NCI-H69 (cell line): ENCODE data around the gene GPR153.

Source experiments
- DNase-seq: peaks from one replicate; lab custom pipeline; 2025; lab: John Stamatoyannopoulos, UW

Gene GPR153

DNA sequence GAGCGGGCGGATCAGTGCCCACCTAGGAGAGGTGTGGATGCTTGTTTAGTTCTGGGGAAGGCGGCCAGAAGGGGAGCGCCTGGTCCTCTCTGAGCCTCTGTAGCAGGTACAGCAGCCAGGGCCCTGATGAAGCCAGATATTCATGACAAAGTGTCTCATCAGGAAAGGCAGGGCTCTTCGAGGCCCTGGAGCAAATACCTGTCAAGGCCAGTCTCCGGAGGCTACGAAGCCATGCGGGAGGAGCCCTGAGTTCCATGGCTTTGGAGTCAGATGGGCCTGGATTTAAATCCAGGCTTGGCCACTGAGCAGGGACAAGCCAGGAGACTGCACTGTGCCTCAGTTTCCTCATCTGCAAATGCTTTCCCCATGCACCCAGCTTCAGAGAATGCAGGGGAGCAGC is 25.4 kb upstream of the GPR153 start:
- DNase-seq: no peak

DNA sequence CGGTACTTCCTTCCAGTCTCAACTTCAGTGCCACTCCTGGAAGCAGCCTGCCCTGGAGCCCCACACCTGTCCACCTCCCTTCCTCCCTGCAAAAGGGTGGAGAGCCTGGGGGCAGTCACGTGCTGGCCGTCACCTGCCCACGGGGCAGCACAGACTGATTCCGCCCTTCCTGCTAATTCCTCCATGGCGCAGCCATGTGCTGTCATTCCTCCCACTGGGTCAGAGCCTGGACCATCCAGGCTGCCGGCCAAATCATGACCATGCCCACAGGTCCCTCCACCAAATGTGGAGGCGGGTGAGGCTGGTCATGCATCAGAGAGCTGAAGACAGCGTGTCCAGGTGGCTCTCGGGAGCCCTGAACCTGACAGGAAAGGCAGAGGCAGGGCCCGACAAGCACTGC is 24.4 kb upstream of the GPR153 start:
- DNase-seq: no peak

DNA sequence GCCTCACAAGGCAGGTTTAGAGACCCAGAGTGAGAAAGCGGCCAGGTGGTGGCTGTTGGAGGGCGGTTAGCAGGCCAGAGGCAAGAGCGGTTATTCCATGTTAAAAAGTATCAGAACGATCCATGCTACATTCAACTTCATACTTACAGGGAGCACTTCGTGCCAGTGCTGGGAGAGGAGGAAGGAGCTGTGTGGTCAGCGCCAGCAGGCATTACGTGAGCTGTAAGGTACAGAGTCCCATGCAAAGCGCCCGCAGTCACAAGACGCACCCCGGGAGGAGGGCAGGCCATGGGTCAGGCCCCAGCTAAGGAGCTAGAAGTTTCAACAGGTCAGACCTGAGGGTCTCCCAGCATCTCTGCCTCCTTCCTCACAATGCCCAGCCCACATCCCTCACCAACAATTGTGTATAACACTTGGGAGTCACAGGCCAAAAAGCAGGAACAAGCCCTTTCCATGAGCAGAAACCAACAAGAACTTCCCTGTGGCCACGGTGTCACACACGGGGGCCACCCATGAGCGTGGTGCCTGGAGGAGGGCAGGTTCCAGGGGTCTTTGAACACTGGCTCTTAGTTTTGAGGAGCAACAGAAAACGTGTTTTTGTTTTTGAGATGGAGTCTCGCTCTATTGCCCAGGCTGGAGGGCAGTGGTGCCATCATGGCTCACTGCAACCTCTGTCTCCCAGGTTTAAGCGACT is 21.8 kb upstream of the GPR153 start:
- DNase-seq: no peak

DNA sequence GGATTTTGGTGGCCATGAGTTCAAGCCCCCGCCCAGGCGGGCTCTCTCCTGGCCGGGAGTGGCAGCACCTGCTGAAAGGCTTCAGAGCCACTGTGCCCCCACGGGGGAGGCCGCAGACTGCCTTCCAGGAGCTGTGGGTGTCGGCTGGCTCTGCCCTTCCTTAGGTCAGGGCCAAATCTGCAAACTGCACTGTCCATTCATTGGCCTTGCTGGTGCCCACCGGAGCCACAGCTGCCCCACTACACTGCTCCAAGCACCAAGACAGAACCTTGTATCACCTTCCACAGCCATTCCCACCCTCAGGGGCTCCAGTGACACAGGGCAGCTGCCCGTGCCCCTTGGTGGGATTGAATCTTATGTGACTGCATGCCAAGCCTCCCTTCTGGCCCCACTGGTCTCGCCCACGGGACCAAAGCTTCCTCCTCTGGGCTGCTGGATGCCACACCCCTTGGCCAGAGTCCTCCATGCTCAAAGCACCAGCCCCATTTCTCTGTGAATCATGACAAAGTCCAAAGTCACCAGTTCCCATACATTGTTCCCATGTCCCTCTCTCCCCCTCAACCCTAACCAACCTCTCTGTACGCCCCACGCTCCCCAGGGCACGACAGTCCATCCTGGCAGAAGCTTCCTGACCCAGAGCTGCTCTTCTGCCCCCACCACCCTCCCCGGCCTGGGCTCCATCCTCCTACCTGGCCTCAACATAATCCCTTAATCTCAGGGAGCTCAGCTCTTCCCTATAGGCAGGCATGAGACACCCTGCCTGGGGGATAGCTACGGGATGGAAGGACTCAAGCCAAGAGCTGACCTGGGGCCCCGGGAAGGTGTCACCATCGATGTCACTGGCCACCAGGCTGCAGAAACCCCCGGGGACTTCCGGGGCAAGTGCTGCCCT is 20.9 kb upstream of the GPR153 start:
- DNase-seq: no peak

DNA sequence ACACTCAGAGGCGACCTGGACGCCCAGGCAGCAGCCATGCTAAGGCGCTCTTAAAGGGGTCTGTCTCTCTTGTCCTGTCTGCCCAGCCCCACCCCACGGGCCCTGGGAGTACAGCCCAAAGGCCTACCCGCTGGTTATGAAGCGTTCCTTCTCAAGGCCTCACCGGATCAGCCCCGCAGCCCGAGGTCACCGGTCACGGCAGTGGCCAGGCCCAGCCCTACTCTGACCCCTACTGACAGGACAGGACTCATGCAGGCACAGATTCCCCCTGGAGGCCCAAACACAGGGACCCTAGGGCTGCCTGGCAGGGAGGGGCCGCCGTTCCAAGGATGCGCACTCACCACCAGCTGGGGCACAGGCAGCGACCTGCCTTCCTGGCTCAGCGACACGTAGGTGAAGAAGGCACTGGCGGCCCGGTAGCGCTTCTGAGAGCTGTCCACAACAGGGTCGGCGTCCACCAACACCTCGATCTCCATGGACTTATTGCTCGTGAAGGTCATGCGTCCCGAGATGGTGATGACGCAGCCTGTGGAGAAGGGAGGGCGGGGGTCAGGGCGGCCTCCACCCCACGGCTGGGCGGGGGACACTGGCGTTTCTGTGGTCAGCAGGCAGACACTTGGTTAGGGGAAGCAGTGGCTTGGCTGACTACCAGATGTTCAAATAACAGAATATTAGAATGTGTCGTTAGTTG is 20.0 kb upstream of the GPR153 start:
- peak; percentile 3 for DNase-seq

DNA sequence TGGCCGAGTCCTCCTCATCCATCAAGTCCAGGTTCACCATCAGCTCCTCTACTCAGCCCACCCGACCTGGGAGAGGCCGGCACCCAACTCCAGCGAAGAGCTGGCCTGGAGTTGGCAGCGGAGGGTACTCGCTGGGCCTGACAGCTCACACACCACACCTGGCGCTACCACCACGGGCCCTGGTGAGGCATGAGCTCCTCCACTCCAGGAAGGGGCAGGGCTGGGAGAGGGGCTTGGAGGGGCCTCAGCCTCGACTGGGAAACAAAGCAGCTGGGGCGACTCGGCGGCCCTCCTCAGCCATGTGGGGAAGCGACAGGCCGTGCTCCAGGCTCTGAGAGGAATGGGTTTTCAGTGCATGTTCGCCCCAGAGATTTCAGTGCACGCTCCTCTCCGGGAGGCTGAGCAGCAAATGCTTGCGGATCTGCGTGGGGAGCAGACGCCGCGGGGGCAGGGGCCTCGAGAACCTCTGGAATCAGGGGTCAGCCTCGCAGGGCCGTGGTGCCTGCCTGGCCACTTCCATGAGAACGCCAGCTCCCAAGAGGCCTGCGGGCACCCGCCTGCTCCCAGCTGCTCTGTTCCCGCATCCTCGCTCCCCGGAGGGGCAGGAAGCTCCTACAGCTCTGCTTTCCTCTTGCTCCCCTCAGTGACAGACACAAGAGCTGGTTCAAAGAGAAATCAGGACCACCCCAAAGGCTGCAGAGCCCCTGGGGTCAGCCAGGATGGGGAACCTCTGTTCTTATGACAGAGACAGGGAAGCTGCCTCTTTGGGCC is 18.9 kb upstream of the GPR153 start:
- no peak for DNase-seq

DNA sequence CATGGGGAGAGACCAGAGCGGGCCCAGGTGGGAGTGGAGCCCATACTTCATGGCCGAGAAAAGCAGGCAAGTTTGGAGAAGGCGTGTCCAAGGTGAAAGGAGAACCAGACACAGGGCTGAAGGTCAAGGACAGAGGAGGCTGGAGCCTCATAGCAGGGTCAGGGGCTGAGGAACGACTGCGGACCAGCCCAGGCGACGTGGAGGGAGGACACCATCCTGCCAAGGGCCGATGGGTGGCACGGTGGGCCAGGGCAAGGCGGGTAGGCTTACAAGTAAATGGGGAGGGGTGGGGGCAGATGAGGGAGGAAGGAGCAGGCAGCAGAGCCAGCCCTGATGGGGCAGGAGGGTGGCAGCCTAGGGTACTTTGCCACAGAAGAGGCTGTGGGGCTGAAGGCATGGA is 18.2 kb upstream of the GPR153 start:
- DNase-seq: no peak

DNA sequence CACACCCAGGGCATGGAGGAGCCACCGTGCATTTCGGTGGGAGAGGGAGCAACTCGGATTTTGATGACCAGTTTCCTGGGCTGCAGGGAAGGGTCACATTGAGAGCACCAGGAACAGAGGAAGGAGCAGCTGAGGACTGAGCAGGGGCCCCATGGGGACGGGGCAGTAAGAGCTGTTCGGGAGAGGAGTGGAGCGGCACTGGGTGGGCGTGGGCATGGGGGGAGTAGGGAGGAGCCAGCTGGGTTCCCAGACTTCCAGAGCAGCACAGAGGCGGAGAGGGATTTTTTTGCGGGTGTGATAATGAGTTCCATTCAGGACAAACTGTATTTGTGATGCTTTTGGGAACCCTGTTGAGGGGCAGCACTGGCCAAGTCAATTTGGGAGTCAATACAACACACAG is 17.4 kb upstream of the GPR153 start:
- DNase-seq: no peak

DNA sequence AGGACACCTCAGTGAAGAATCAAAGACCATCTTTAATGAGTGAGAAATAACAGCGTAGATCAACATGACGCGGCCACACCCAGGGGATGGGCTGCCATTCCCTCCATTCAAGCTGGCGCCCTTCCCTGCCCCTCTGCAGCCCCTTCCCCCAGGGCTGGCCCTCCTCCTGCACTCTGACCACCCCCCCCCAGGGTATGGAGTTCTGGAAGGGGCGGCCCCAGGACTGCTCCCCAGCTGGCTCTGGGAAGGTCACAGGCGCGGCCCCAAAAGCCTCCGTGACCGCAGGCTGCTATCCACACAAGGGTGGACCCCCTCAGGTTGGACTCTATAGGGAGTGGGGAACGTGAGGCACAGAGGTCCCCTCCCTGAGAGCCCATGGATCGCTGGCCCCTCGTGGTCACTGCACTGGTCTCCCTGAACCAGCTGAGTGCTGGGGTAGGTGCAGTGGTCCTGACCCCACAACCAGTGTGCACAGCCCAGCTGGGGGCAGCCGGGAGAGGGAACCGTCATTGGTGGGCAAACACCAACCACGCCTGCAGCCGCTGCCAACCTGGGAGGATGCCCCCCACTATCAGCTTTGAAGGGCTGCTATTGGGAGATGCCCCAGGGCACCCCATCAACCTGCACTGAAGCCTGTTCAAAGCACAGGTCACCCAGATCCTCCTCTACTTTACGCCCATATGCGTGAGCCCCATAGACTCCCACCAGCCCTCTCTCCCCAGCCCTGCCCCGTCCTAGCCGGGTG is 16.1 kb upstream of the GPR153 start:
- no peak for DNase-seq

DNA sequence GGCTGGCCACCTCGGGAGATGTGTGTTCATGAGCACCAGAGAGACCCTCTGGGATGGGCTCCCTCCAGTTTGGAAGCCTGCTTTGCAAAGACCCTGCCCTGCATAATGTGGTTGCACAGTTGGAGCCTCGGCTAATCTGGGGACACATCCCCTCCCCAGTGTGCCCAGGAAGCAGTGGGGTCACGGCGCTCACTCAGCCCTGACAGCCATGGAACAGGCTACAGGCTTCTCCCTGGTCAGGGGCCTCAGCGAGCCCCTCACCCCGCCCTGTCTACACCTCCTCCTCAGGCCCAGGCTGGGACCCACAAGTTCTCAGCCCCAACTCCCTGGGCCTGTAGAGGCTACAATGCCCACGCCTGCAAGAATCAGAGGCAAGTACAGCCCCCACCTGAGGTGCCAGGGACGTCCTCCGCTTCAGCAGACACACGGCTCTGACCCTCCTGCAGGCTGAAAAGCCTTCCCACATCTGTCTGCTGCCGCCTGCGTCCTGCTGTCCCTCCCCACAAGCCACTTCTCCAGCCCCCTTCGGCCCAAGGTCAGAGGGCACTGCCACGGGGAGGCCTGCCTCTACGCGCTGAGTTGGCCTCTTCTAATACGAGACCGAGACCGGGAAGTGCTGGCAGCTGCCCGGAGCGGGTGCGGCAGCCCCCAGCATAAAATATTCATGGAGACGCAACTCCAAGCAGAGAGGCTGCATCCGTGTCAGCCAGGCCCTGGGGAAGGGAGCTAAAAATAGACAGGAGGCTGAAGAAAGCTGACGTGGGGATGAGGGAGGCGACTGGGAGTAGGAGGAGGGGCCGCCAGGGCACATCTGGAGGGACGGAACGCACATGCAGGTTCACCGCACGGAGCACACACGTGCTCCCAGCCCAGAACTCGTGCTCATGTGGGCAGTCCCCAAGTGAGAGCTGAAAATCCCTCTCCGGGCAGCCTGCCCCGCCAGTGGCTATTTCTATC is 15.2 kb upstream of the GPR153 start:
- DNase-seq: no peak

DNA sequence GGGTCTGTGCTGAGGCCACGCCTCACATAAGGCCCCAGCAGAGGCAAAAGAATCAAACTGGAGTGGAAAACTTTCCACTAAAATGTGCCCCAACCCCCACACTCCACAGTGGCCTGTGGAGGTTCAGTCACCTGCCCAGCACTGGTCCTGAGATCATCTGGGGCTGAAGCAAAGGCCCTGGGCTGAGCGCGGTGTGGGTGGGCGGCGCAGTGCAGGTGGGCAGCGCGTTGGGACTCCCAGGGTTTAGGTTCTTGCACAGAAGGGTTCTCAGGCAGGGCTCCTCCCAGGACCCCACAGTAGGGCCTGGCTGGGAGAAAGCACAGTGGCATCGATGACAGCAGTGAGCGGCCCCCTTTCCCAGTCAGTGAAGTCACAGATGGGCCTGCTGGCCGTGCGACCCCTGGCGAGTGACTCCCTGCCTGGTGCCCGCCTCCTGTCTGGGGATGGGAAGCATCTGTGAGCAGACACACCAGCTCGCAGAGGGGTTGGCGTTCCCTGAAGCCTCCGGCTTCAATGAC is 13.8 kb upstream of the GPR153 start:
- DNase-seq: no peak

DNA sequence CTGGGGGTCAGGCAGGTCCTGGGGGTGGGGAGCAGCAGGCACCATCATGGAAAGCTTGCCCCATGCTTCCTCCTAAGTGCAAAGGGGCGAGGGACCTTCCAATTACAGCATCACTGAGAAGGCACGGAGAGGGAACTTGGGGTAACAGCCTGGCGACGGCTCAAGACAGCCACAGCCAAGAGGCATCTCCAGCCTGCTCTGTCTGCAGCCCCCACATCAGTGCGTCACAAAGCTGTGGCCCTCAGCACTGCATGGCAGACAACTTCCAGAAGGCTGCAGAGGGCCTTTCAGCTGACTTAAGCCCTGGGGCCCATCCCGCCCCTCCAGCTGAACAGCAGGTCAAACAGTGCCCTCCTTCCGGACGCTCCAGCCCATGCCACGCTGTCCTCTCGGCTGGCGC is 13.2 kb upstream of the GPR153 start:
- DNase-seq: no peak

DNA sequence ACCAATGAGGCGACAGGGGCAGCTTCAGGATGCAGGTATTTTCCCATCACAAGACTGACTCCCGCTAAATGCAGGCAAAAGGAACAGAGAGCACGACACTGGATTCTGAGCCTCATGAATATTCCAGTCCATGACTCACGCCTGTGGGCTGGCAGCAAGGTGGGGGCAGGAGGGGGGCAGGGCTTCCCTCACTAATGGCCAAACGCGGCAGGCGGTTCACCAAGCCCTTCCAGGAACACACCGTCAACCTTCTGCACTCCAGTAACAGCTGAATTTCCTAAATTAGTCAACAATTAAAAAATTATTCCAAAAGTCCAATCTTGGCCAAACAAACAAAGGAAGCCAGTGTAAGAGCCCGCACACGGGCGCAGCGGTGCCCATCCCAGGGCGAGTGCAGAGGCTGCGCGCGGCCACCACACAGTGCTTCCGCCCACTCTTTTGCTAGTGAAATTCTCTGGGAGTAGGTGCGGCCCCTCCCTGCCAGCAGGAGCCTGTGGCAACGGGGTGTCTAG is 12.5 kb upstream of the GPR153 start:
- peak; percentile 5 for DNase-seq

DNA sequence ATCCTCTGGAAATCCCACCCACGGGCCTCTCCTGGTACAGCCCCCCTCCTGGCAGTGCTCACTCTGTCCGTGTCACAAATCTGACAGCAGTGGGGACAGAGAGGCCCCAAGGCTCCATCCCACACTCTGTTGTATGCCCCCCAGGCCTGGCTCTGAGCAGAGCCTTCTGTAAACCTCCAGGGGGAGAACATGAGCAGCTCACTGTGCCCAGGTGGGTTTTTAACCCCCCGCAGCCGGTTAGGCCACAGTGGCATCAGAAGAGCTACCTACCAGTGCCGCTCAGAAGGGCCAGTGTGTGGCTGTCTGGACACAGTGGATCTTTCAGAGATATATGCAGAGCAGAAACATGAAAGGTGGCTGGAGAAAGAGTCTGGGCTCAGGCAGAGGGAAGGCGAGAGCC is 12.0 kb upstream of the GPR153 start:
- no peak for DNase-seq

DNA sequence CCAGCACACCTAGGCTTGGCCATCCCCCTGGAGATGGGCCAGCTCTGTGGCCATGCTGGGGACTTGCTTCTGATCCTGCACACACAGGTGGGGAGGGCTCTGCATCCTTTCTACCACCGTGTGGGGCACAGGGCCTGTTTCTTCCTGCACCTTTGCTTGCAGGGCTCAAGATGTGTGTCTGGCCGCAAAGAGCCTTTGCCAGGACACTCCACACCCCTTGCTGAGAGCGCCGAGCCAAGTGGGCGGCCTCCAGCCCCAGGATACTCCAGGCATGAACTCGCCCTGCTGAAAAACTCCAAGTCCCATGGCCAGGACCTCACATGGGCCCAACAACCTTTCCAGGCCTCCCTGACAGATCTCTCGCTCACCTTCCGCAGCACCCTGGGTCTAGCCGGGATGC is 11.6 kb upstream of the GPR153 start:
- DNase-seq: no peak

DNA sequence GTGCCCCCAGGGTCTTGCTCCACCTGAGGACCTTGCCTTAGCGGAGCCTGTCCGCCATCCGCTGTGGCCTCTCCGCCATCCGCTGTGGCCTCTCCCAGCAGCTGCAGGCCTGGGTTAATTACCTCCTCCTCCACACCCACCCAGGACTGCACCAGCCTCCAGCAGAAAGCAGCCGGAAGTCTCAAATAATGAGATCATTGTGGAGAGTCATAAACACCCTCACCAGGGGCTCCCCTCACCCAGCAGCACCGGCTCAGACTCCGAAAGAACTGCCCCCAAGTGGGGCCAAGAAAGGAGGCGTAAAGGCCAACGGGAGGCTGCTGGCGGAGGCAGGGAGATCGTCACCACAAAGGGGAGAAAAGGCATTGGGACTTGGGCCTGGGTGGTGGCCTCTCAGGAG is 10.7 kb upstream of the GPR153 start:
- DNase-seq: peak; percentile 85

DNA sequence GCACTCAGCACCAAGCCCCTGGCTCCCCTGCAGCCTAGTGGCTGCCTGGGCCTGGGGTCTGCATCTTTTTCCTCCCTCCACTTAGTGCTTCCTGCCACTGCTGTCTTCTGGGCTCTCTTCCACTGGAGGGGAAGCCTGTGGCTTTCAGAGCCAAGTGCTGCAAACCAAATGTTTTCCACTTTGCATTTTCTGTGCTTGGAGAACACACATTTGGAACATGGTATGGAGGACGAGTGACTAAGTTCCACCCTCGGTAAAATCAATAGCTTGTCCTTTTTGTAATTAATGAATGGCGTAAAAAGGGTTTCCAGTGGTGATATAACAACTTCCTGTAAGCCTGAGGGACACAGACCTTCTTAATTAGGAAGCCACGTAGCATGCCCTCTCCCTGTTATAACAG is 10.1 kb upstream of the GPR153 start:
- DNase-seq: peak; percentile 30

DNA sequence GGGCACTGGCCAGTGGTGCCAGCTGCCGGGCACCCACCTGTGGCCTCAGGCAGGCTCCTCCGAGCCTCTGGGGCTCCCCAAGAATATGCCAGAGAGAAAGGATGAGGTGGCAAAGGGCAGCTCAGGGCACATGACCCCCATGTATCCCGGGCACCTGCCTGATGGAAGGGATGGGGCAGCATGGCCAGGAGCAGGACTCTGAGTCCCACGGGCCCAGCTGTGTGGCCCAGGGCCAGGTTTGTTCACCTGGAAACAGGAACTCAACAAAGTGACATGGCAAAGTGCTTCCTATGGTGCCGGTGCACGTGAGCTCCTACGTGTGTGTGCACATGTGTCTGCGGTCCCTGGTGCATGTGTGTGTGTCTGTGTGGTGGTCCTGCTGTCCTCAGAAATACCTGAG is 9.5 kb upstream of the GPR153 start:
- DNase-seq: peak; percentile 74

DNA sequence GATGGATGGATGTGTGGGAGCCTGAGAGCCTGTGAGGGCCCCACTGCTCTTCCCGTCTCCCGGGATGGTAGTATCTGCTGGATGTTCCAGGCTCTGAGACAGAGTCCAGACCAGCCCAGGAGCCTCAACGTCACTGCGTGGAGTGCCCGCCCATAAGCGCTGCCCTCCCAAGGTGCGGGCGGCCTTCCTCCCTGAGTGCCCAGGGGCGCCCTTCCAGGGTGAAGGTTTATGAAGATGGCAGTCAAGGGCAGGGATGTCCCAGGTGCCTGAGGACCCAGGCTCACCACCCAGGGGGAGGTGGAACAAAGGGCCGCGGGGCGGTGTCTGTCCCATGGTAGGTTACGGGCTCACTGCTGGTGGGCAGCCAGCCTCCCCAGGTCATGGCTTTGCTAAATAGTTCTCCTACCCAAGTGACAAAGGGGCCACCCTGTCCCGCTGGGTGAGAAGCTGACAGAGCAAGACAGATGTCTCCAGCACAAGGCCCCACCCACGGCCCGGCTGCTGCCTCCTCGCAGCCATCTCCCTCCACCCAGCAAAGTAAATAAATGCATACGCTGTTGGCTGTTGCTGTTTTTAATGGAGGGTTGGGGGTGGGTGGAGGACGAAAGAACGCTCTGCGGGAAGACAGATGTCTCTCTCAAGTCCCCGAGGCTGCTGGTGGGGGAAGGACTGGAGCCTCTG is 9.0 kb upstream of the GPR153 start:
- peak; percentile 91 for DNase-seq
